ENCODE measurements around the gene FGA. TPM values are rescaled to one million over a fixed set of nuclear protein-coding genes. Genes with fewer than 3 reads are reported as not detected.

FGA gene
- not detected in 2 replicates for total RNA-seq

GRCh38 chr4:154590329-154591006, at the start of gene FGA:
FGA (minus strand) TSS chr4:154590742; CDS start chr4:154590687, 55 bp downstream.
- intact Hi-C loops (cut with micrococcal nuclease): no loop called here

- intact Hi-C loops (cut with micrococcal nuclease): no loop called here
These were observed 43.5 kb upstream of the FGA start for GRCh38 chr4:154634058-154634457.

- intact Hi-C loops (cut with micrococcal nuclease): no loop called here
These were observed 41.3 kb upstream of the FGA start for GRCh38 chr4:154631828-154632227.

DNA sequence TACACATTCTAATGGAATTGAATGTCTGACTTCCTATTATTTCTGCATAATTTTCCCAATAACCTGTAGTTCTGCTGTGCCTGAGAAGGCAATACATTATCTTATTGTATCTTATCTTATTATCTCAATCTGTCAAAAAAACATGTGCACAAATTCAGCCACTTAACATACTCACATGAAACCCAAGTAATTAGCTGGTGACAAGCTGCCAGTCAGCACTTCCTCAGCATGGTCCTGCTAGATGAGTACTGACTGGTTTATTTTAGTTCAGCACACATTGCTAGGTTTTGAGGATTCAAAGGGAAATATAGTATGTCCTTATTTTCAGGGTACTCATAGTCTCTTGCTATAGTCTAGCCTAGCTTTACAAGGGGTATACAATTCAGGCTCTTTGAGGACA, 39.8 kb upstream of the FGA start:
- intact Hi-C loops (cut with micrococcal nuclease): no loop called here

- intact Hi-C loops (cut with micrococcal nuclease): no loop called here
These were observed 36.4 kb upstream of the FGA start for GRCh38 chr4:154626793-154627484.

DNA sequence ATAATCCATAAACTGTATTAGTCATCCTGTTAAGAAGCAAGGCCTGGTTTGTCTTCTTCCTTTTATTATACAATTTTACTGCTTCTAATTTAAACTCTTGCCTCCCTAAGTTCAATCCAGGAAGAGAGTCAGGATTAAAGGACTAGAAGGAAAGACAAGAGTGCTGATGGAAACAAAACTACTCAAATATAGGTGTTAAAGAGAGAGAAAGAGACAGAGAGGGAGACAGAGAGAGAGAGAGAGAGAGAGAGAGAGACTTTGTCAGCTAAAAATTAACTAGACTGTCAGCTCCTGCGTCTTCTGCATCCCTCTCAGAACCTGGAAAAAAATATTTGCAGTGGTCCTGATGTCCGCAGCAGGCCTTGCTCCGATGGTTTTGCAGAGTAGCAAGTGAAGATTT, 35.4 kb upstream of the FGA start:
- intact Hi-C loops (cut with micrococcal nuclease): no loop called here

GRCh38 chr4:154623995-154624394, 33.5 kb upstream of the FGA start:
- intact Hi-C loops (cut with micrococcal nuclease): no loop called here

DNA sequence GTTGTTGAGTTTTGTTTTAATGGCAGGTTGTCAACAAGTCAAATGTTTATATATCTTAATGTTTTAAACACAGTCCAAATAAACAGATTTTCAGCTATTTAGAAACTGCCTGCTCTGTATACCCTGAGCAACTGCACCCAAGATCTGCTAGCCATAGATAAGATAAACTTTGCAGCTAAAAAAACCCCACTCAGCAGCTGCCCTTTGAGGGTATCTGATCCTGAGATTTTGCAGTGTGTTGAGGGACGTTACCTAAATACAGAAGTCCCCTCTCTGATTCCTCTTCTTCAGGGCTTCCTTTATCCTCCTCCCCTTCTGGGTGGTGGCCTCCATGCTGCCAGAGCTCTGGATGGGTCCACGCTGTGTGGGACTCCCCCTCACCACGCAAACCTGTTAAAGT, 32.9 kb upstream of the FGA start:
- intact Hi-C loops (cut with micrococcal nuclease): no loop called here

- intact Hi-C loops (cut with micrococcal nuclease): loop anchor here (1.0 kb wide), 2 partner anchors 70 to 293 kb away; no protein-coding TSS in a partner anchor
These were observed 32.1 kb upstream of the FGA start for GRCh38 chr4:154622598-154622997.

GRCh38 chr4:154620111-154620510, 29.6 kb upstream of the FGA start:
- intact Hi-C loops (cut with micrococcal nuclease): no loop called here

DNA sequence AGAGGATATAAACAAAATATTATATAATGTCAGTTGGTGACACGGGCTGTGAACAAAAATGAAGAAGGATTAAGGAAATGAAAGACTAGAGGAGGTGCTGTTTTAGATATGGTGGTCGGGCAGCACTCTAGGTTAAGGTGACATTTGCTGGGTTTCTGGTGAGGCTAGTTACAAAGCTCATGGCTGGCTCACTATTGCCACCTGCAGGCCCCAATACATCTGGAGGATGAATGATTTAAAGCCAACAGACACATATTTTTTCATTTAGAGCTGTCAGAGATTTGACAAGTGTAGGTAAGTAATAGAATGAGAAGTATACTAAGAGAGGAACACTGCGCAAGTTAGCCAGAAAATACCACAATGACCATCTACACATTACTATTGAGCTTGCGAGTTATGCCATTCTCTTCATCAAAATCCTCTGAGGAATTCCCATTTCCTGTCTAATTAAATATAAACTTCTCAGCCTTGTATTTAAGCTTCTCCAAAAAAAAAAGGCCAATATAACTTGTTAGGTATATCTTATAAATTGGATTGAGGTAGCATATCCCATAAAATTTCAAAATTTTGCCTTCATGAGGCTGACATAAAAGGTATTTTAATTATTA, 28.3 kb upstream of the FGA start:
- intact Hi-C loops (cut with micrococcal nuclease): loop anchor here (1.0 kb wide), 2 partner anchors 60 to 67 kb away; no protein-coding TSS in a partner anchor

GRCh38 chr4:154617820-154618317, 27.3 kb upstream of the FGA start:
- intact Hi-C loops (cut with micrococcal nuclease): loop anchor here (1.0 kb wide), 2 partner anchors 59 to 66 kb away; no protein-coding TSS in a partner anchor

DNA sequence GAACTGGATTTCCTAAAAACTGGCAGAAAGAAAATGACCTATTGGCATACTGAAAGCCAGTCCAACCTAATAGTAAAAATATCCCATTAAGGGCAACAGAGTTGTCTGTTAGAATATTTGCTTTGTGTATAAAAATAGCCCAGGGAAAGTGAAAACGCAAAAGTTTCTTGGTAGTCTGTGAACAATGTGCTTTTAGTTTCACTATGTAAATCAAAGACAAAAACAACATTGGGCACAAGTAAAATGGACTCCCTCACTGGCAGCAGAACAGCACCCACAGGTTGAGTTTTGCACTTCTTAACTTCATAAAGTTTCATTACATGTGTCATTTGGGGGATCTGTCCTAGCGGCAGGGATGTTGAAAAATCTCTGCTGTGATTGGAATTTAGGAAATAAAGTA, 26.2 kb upstream of the FGA start:
- intact Hi-C loops (cut with micrococcal nuclease): no loop called here

DNA sequence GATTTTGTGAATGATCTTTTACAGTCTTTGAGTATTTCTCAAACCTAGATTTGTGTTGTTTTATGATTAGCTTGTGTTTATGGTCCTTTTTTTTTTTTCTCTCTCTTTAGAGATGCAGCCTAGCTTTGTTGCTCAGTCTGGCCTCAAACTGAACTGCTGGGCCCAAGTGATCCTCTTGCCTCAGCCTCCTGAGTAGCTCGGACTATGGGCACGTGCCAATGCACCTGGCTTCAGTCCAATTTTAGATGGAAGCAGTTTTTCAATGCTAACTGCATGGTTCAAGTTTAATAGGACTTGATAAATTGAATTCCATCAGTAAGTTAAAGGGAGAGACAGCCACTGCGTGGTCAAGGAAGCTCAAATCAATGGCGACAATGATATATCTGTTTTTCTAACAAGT, 25.7 kb upstream of the FGA start:
- intact Hi-C loops (cut with micrococcal nuclease): no loop called here

- intact Hi-C loops (cut with micrococcal nuclease): no loop called here
These were observed 24.7 kb upstream of the FGA start for GRCh38 chr4:154615211-154615610.

DNA sequence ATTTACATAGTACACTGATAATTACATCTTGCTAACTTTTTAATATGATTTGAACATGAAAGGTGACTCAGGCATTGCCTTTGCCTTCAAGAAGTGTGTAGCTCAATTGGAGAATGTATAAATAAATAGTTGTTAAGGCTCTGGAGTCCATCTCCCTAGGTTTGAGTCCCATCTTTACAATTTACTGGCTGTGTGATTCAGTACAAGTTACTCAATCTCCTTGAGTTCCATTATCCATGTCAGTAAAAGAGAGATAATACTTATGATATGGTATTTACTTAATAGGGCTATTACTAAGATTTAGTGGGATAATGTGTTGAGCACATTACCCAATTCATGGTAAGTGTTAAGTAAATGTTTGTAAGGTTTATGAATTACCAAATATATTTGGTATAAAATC, 23.8 kb upstream of the FGA start:
- intact Hi-C loops (cut with micrococcal nuclease): no loop called here

DNA sequence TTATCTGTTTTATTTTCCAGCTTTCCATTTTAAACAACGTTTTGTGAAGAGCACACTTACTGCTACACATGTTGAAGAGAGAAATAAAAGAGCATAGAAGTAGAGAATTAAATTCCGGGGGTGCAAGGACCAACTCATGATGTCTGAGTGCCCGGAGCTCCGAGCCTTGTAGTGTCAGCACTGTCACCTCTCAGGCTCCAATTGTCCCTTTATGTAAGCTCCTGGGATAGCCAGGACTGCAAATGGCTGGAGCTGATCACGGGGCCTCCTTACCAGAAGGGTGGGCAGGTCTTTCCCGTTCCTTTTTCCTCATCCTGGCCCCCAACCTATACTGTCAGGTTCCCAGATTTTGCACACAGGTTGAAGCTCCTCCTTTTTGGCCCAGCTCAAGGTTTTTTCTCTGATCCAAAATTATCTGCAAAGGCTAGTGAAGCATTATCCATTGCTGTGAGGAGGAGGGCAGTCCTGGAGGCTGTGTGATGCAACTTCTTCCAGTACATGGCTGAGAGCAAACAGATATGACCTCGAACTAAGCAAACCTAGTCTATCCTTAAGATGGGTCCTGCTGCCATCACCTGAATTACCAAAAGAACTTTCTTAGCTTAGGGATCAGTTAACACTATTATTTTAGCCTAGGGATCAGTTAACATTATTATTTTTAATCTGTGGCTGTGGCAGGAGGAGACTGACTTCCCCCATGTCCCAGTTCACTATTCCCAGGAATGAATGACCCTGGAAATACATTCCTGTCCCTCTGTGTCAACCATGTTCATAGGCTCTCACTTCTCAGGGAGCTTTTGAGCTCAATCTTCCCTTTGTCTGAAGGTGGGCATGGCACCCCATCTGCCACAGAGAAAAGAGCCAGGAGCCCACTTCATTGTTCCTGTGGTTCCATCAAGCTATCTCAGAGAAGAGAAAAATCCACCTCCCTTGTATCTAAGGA, 22.2 kb upstream of the FGA start, which contains the start of gene FGG:
Gene FGG (minus strand): TSS at position 185 of the 943 bp plus-strand sequence. CDS start 47 bp downstream, at position 138.
- intact Hi-C loops (cut with micrococcal nuclease): no loop called here

DNA sequence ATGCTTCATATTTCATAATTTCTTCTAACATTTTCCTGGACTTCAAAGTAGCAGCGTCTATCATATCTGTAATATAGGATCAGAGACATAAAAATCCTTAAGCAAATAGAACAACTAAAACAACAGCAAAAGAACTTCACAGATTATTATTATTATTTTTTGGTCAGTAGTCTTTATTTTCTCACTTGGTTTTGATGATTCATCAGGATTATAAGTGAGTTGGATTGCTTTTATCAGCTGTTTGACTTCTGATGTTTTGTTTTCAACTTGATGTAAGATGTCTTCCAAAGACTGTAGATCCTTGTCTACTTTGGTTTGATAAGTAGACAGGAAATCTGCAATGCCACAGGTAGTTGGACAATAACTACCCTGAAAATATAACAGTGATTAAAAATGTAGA, 21.3 kb upstream of the FGA start:
- intact Hi-C loops (cut with micrococcal nuclease): no loop called here

- intact Hi-C loops (cut with micrococcal nuclease): no loop called here
These were observed 20.0 kb upstream of the FGA start for GRCh38 chr4:154610582-154610981.

DNA sequence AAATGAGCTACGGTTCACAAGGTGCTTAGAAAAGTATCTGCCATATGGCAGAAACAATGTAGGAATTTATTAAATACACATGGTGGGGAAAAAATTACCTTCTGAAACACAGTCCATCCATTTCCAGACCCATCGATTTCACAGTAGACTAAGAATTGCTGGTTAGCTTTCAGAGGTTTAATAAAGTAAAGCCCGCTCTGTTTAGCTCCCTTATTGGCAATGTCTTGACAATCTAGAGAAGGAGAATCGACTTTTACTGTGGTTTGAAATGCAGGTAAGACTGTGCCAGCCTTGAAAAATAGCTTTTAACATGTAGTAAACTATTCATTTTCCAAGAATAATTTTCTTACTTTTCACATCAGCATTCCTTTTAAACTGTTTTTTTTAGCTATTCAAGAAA, 19.0 kb upstream of the FGA start:
- intact Hi-C loops (cut with micrococcal nuclease): no loop called here
